KMS-11 (cell line): ENCODE data around the gene ITIH4.
A peak's percentile ranks its signal among the peaks of the same experiment; 100 is the strongest.

ENCODE experiments used
- H2AFZ ChIP-seq: fragments of 200-600 bp; sonication (generic); 2 replicates; pipeline ENCODE4 v1.6.1; 2016; ENCODE audit warnings: antibody characterized with exemption, mixed run types, low read depth
- H3K27ac ChIP-seq: fragments of 200-600 bp; sonication (generic); 2 replicates; pipeline ENCODE4 v1.6.1; 2016; ENCODE audit warnings: mild to moderate bottlenecking, mixed run types
- H3K27me3 ChIP-seq: fragments of 200-600 bp; sonication (generic); 2 replicates; pipeline ENCODE4 v1.6.1; 2017; ENCODE audit warnings: mild to moderate bottlenecking, low read depth, mixed run types, moderate library complexity; ENCODE audit not compliant: insufficient read depth
- H3K36me3 ChIP-seq: fragments of 200-600 bp; sonication (generic); 2 replicates; pipeline ENCODE4 v1.6.1; 2017; ENCODE audit warnings: mild to moderate bottlenecking, mixed run types; ENCODE audit not compliant: insufficient read depth
- H3K4me1 ChIP-seq: fragments of 200-600 bp; sonication (generic); 2 replicates; pipeline ENCODE4 v1.6.1; 2016; ENCODE audit warnings: mild to moderate bottlenecking, low read depth, mixed run types; ENCODE audit not compliant: poor library complexity, severe bottlenecking
- H3K4me2 ChIP-seq: fragments of 200-600 bp; sonication (generic); 2 replicates; pipeline ENCODE4 v1.7.0; 2016; ENCODE audit warnings: mild to moderate bottlenecking, mixed run types
- H3K4me3 ChIP-seq: fragments of 200-600 bp; sonication (generic); IDR thresholded peaks from 2 replicates; pipeline ENCODE4 v1.6.1; 2017; ENCODE audit warnings: low read depth, low read length, mixed read lengths; ENCODE audit not compliant: insufficient read depth
- H3K79me2 ChIP-seq: fragments of 200-600 bp; sonication (generic); 2 replicates; pipeline ENCODE4 v1.6.1; 2016; ENCODE audit warnings: low read depth, mixed run types; ENCODE audit not compliant: insufficient read depth
- H3K9ac ChIP-seq: fragments of 200-600 bp; sonication (generic); 2 replicates; pipeline ENCODE4 v1.6.1; 2016; ENCODE audit warnings: mild to moderate bottlenecking, mixed run types
- H4K20me1 ChIP-seq: fragments of 200-600 bp; sonication (generic); 2 replicates; pipeline ENCODE4 v1.6.1; 2016; ENCODE audit warnings: mild to moderate bottlenecking, mixed run types; ENCODE audit not compliant: insufficient read depth
- TF ChIP-seq, protein P1 (sequence below): fragments of 200-600 bp; sonication (generic); conservative IDR thresholded peaks from 2 replicates; pipeline ENCODE4 v1.6.1; 2017; ENCODE audit warnings: low read depth, mild to moderate bottlenecking, antibody characterized with exemption, low read length, moderate library complexity, mixed read lengths

The ITIH4 gene

DNA sequence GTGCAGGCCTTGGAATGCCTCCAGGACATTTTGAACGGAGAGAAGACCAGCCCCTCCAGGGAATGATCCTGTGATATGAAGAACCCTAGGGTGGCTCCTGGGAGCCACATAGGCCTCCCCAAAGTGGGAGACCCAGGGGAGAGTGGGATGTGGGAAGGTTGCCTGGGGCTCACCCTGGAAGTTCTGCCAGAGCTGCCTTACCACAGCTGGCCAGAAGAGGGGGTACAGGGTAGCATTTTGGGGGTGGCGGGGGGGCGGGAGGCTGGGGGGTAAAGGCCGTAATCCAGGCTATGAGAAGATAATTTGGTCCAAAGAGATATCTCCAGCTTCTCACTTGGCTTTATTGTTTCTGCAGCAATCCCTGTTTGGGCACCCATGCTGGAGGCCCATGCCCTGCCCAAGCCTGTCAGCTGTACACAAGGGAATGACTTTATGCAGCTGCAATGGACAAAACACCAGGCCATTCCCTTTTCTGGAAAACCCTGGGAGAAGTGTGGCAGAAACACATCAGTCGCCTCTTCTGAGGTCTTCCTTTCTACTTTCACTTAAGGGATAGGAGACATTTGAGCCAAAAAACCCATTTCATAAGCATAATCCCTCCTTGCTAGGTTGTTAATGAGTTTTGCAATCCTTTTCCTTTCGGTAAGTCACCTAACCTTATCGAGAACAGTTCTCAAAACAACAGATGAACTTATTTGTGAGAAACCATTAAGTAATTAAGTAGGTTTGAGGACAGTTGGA, 15.4 kb upstream of the ITIH4 start:
- H2AFZ ChIP-seq = no peak overlapping the region
- no peaks in the 10 kb centered on the region for H3K36me3 ChIP-seq
- H3K4me1 ChIP-seq = no peaks in the 10 kb centered on the region
- H3K4me2 ChIP-seq = no peak overlapping the region
- TF ChIP-seq, protein P1, sequence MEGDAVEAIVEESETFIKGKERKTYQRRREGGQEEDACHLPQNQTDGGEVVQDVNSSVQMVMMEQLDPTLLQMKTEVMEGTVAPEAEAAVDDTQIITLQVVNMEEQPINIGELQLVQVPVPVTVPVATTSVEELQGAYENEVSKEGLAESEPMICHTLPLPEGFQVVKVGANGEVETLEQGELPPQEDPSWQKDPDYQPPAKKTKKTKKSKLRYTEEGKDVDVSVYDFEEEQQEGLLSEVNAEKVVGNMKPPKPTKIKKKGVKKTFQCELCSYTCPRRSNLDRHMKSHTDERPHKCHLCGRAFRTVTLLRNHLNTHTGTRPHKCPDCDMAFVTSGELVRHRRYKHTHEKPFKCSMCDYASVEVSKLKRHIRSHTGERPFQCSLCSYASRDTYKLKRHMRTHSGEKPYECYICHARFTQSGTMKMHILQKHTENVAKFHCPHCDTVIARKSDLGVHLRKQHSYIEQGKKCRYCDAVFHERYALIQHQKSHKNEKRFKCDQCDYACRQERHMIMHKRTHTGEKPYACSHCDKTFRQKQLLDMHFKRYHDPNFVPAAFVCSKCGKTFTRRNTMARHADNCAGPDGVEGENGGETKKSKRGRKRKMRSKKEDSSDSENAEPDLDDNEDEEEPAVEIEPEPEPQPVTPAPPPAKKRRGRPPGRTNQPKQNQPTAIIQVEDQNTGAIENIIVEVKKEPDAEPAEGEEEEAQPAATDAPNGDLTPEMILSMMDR = peak; percentile 55
- no peaks in the 10 kb centered on the region for H4K20me1 ChIP-seq
- no peaks in the 10 kb centered on the region for H3K27me3 ChIP-seq
- no peak overlapping the region for H3K4me3 ChIP-seq
- H3K9ac ChIP-seq = no peak overlapping the region
- H3K79me2 ChIP-seq = no peaks in the 10 kb centered on the region
- H3K27ac ChIP-seq = no peak overlapping the region

DNA sequence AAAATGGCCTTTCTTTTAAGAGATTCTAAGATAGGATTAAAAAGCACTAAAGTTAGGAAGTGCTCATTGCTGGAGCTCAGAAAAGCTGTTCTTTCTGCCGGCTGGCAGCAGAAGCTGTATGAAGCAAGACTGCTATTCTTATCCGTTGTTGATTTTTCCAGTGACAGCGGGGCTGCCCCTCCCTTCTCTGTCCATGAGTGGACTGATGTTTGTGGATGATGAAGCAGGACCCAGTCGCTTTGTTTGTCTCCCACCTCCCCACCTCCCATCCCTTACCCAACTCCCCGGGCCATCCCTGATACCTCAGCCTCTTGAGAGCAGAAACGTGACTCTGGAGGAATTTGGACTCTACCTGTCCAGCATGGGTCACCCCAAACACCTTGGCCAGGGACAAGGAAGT, 14.7 kb upstream of the ITIH4 start:
- H3K27ac ChIP-seq = no peak overlapping the region
- TF ChIP-seq, protein P1 = no peak

DNA sequence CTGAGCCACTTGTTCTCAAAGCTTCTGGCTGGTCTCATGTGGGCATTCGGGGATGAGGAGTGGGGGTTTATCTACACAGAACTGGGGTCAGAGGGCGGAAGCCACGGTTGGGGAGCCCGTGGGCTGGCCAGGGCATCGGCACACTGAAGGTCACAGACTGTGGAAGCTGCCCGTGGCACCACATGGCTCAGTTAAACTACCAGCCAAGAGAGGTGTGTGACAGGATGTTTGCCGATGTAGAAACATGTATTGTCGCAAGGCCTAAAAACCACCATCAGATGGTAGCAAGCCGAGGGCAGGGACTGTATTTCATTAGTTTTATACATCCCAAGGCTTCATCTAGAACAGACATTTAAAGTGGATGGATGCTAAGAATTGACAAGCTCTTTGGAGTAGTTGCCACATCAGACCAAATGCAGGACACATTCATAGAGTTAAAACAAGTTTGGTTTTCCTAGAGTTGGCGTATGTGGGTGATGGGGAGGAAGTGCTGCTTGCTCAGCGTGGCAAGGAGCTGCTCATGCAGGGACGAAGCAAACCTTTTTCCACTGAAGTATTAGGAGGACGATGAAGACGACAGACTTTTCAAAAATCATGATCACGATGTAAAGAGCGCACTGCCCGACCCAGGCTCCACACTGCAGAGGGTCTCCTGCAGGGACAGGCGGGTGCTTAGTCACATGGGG, 14.0 kb upstream of the ITIH4 start:
- Histone ChIP-seq H3K27me3 (no peaks in the 10 kb centered on the region), H3K4me2 (no peak overlapping the region), H3K9ac (no peak overlapping the region), H4K20me1 (no peaks in the 10 kb centered on the region), H3K4me1 (no peaks in the 10 kb centered on the region), H3K79me2 (no peaks in the 10 kb centered on the region), H3K27ac (no peak overlapping the region), H2AFZ (no peak overlapping the region), H3K4me3 (no peak overlapping the region), H3K36me3 (no peaks in the 10 kb centered on the region)
- TF ChIP-seq, protein P1 = no peak

More for the DNA sequence above, 14.7 kb upstream of the ITIH4 start:
- no peaks in the 10 kb centered on the region for H3K79me2 ChIP-seq
- no peaks in the 10 kb centered on the region for H3K4me1 ChIP-seq
- H3K27me3 ChIP-seq = no peaks in the 10 kb centered on the region
- H3K4me3 ChIP-seq = no peak overlapping the region
- no peaks in the 10 kb centered on the region for H4K20me1 ChIP-seq
- H3K4me2 ChIP-seq = no peak overlapping the region
- no peaks in the 10 kb centered on the region for H3K36me3 ChIP-seq
- no peak overlapping the region for H2AFZ ChIP-seq
- no peak overlapping the region for H3K9ac ChIP-seq

DNA sequence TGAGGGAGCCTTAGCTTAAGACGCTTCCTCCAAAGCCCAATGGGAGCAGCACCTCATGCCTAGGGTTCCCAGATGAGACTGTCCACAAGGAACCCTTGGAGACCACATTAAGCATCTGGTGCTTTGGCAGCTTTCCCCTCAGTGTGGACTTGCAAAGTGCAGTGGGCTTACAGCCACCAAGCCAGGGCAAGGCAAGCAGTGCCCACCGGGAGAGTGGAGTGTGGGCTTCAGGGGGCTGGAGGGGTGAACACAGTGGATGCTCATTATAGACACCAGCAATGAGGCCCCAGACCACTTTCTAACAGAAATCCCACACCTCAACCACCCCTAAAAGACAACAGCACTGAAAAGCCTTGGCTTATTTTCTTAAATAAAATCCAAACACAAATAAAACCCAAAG, 13.4 kb upstream of the ITIH4 start:
- H2AFZ ChIP-seq = no peak overlapping the region
- H3K4me2 ChIP-seq = no peak overlapping the region
- no peak overlapping the region for H3K9ac ChIP-seq
- no peak overlapping the region for H3K4me3 ChIP-seq
- no peak overlapping the region for H3K27ac ChIP-seq
- H3K79me2 ChIP-seq = no peaks in the 10 kb centered on the region
- H3K27me3 ChIP-seq = no peaks in the 10 kb centered on the region
- TF ChIP-seq, protein P1 = no peak
- no peaks in the 10 kb centered on the region for H3K36me3 ChIP-seq
- no peaks in the 10 kb centered on the region for H4K20me1 ChIP-seq
- no peaks in the 10 kb centered on the region for H3K4me1 ChIP-seq
